K562 (cell line): ENCODE data around the gene HOXC11. TPM values are rescaled to one million over a fixed set of nuclear protein-coding genes. Genes with fewer than 3 reads are reported as not detected.

Experiments
- BMI1 ChIP-seq: fragments of 150-350 bp; IDR thresholded peaks from 2 replicates; pipeline ENCODE4 v1.6.1; 2014; ENCODE audit warnings: low read length
- C11orf30 ChIP-seq: fragments of 450-650 bp; IDR thresholded peaks from 2 replicates; pipeline ENCODE4 v1.6.1; 2016; ENCODE audit warnings: low read depth, mild to moderate bottlenecking
- CREM ChIP-seq: IDR thresholded peaks from 2 replicates; pipeline ENCODE4 v1.6.1; 2014; ENCODE audit warnings: antibody characterized with exemption, low read depth
- ILF3 ChIP-seq: fragments of 450-650 bp; IDR thresholded peaks from 2 replicates; pipeline ENCODE4 v1.6.1; 2018; ENCODE audit warnings: antibody characterized with exemption, mild to moderate bottlenecking, moderate library complexity, borderline replicate concordance
- KDM4B ChIP-seq, 2 experiments: fragments of 450-650 bp in 1 of 2; sonication (generic) in 1 of 2; IDR thresholded peaks; 2 replicates each; pipeline ENCODE4 v1.6.1; 2016 to 2017; ENCODE audit warnings: borderline replicate concordance in 2 of 2, antibody characterized with exemption in 1 of 2, low read depth in 1 of 2, mild to moderate bottlenecking in 1 of 2
- RAD21 ChIP-seq, 2 experiments: fragments of 250-450 bp in 1 of 2; fragments of 450-650 bp in 1 of 2; sonication (Bioruptor Pico) in 1 of 2; formaldehyde crosslinking in 1 of 2; IDR thresholded peaks in 1 of 2; conservative IDR thresholded peaks in 1 of 2; 2 replicates each; pipeline versions ENCODE4 v1.4.0 to v1.8.0; 2020 to 2022; ENCODE audit warnings: mild to moderate bottlenecking in 2 of 2, moderate library complexity in 1 of 2
- RBBP5 ChIP-seq: fragments of 200-600 bp; sonication (generic); IDR thresholded peaks from 2 replicates; pipeline ENCODE4 v1.6.1; 2012; ENCODE audit warnings: borderline replicate concordance, mild to moderate bottlenecking, low read length, control low read depth, inconsistent platforms; ENCODE audit not compliant: insufficient read depth, poor library complexity, severe bottlenecking
- RBM14 ChIP-seq: fragments of 200-400 bp; formaldehyde crosslinking; IDR thresholded peaks from 2 replicates; pipeline ENCODE4 v1.6.1; 2018; ENCODE audit warnings: low read depth, mild to moderate bottlenecking, low read length, moderate library complexity, borderline replicate concordance; ENCODE audit not compliant: insufficient read depth
- SMARCE1 ChIP-seq: fragments of 450-650 bp; IDR thresholded peaks from 2 replicates; pipeline ENCODE4 v1.7.1; 2016; ENCODE audit warnings: mild to moderate bottlenecking
- SPI1 ChIP-seq: IDR thresholded peaks from 2 replicates; pipeline ENCODE4 v1.6.1; 2011; ENCODE audit warnings: low read depth, low read length, control low read depth, borderline replicate concordance
- XRCC5 ChIP-seq: fragments of 200-400 bp; formaldehyde crosslinking; IDR thresholded peaks from 2 replicates; pipeline ENCODE4 v1.6.1; 2017; ENCODE audit warnings: low read depth, mild to moderate bottlenecking, low read length
- YY1 ChIP-seq, 3 experiments: IDR thresholded peaks; 2 replicates each; pipeline ENCODE4 v1.6.1; 2011; ENCODE audit warnings: low read length in 2 of 3, mild to moderate bottlenecking in 2 of 3, moderate library complexity in 2 of 3, borderline replicate concordance in 1 of 3, control low read depth in 1 of 3, low read depth in 1 of 3; ENCODE audit not compliant: insufficient read depth in 3 of 3, insufficient replicate concordance in 2 of 3, control insufficient read depth in 1 of 3, insufficient read length in 1 of 3; ENCODE audit errors: extremely low read depth in 1 of 3
- ZFX ChIP-seq: sonication (generic); formaldehyde crosslinking; IDR thresholded peaks from 2 replicates; pipeline ENCODE4 v1.8.0; 2022; ENCODE audit warnings: mild to moderate bottlenecking, missing genetic modification reagents, moderate library complexity
- ZNF217 ChIP-seq: sonication (generic); formaldehyde crosslinking; IDR thresholded peaks from 2 replicates; pipeline ENCODE4 v1.8.0; 2022; ENCODE audit warnings: mild to moderate bottlenecking, missing genetic modification reagents
- ZNF263 ChIP-seq: sonication (generic); formaldehyde crosslinking; IDR thresholded peaks from 2 replicates; pipeline ENCODE4 v1.8.0; 2022; ENCODE audit warnings: mild to moderate bottlenecking, missing genetic modification reagents, borderline replicate concordance
- polyA plus RNA-seq, 8 experiments: library from polyadenylated mRNA; depleted of rRNA in 4 of 8; stranded (reverse) in 5 of 8; unstranded in 3 of 8; fragments of >200 nt; fragmentation: Nextera tagmentation in 2 of 8; fragmentation: Illumina TruSeq in 1 of 8; extraction: Ambion mirVana in 2 of 8; extraction: Trizol in 1 of 8; gene quantifications; 2 replicates each; pipeline versions ENCODE4 v1.2.1 to v1.2.3, GENCODE V29; 2011 to 2014; ENCODE audit warnings: inconsistent platforms in 1 of 8, missing spikeins in 1 of 8
- total RNA-seq, 7 experiments: library from RNA; depleted of rRNA in 6 of 7; stranded (reverse); fragments of >200 nt in 6 of 7; fragmentation: Illumina TruSeq in 2 of 7; extraction: Trizol in 2 of 7; gene quantifications; 2 replicates each; pipeline versions ENCODE4 v1.2.1 to v1.2.3, GENCODE V29; 2011 to 2021; ENCODE audit warnings: low replicate concordance in 1 of 7
- TF ChIP-seq, protein P1 (sequence below), 3 experiments: fragments of 200-800 bp in 1 of 3; sonication (Bioruptor generic) in 1 of 3; sonication (generic) in 1 of 3; formaldehyde crosslinking in 1 of 3; IDR thresholded peaks; 2 replicates each; pipeline versions ENCODE4 v1.6.1 to v1.8.0; 2016 to 2022; ENCODE audit warnings: mild to moderate bottlenecking in 2 of 3, missing compliant biosample characterization in 2 of 3, missing genetic modification characterization in 2 of 3, missing genetic modification reagents in 1 of 3
- TF ChIP-seq, protein P2 (sequence below): fragments of 250-450 bp; sonication (Bioruptor Pico); IDR thresholded peaks from 2 replicates; pipeline ENCODE4 v1.8.0; 2022; ENCODE audit warnings: inconsistent platforms

The HOXC11 gene
- total and polyA plus RNA-seq, 9 of the 15 experiments (the other 6 are each of a cell fraction or from before 2014, with no cell fraction given) = not detected

DNA sequence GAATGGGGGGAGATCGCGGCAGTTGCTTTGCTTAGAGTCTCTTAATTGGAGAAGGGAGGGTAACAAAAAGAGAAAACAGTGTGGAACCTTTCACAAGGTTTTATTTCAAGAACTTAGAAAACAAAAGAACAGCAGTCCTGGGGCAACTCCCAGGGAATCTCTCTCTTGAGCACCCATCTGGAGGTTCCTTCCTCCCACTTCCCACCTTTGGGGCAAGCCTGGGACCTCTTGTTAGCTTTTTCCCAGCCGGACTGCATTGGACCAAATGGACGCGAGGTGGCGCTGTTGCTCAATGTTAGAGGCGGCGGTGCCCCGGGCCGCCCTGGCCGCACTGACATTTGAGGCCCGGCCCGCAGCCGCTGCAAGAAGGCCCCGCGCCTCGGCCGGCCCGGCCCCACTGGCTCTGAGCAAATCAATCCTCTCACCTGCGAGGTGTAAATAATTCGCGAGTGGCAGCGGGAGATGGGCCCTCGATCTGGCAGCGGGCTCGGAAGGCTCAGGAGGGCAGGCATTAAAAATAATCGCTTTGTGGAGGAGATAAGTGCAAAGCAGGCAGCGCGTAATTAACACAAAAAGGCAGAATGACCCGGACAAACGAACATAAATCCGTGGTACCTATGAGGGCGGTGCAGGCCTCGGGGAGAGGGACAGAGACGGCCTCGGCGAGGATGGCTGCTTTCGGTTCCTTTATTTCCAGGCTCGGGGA is 33.1 kb downstream of the HOXC11 start (continued):
- TF ChIP-seq, protein P1, sequence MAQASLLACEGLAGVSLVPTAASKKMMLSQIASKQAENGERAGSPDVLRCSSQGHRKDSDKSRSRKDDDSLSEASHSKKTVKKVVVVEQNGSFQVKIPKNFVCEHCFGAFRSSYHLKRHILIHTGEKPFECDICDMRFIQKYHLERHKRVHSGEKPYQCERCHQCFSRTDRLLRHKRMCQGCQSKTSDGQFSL (CRISPR knock-in tag; IDR thresholded peaks at IDR 0.05) = peak; percentile 55; the same call in 1 of the 2 replicates
- TF ChIP-seq, protein P1 (tag; IDR thresholded peaks at IDR 0.05) = no peak
- TF ChIP-seq XRCC5 (peak; percentile 71), ILF3 (no peak), RAD21 (CRISPR knock-in tag; conservative IDR thresholded peaks at IDR 0.05 in 1 of 2, IDR thresholded peaks at IDR 0.05 in 1 of 2) (peak; percentile 96 to 98), CREM (peak; percentile 29; the same call in 1 of the 2 replicates), YY1 (IDR thresholded peaks at IDR 0.05; ENCODE audit: borderline replicate concordance in 1 of 3, control insufficient read depth in 1 of 3, extremely low read depth in 1 of 3, insufficient read depth in 3 of 3, insufficient read length in 1 of 3, insufficient replicate concordance in 2 of 3, low read depth in 1 of 3, low read length in 2 of 3) (peak in 1 of 3 experiments; percentile 15), KDM4B (IDR thresholded peaks at IDR 0.05; ENCODE audit: borderline replicate concordance in 2 of 2, low read depth in 1 of 2) (0 out of 4 replicates have a peak, but pooled peaks of 1 of the 2 experiments have one; percentile 65), ZFX (CRISPR knock-in tag) (peak; percentile 96), ZNF263 (CRISPR knock-in tag) (peak; percentile 53; the same call in 1 of the 2 replicates), SPI1 (peak; percentile 70; the same call in 1 of the 2 replicates), C11orf30 (no peak), RBM14 (no peak), BMI1 (no peak), SMARCE1 (no peak), ZNF217 (CRISPR knock-in tag) (no peak), RBBP5 (peak; percentile 30)
- TF ChIP-seq, protein P2, sequence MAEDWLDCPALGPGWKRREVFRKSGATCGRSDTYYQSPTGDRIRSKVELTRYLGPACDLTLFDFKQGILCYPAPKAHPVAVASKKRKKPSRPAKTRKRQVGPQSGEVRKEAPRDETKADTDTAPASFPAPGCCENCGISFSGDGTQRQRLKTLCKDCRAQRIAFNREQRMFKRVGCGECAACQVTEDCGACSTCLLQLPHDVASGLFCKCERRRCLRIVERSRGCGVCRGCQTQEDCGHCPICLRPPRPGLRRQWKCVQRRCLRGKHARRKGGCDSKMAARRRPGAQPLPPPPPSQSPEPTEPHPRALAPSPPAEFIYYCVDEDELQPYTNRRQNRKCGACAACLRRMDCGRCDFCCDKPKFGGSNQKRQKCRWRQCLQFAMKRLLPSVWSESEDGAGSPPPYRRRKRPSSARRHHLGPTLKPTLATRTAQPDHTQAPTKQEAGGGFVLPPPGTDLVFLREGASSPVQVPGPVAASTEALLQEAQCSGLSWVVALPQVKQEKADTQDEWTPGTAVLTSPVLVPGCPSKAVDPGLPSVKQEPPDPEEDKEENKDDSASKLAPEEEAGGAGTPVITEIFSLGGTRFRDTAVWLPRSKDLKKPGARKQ (CRISPR knock-in tag) = peak; percentile 91
